RWPE2 (cell line): ENCODE measurements around the gene DOK5.

ENCODE experiments used
- ATAC-seq: fragments of 200-7000 bp; cut with Tn5 transposase; 3 replicates; pipeline ENCODE4 v1.9.1; 2021; ENCODE audit warnings: low read depth
- DNase-seq: peaks from one replicate; pipeline ENCODE4 v3.0.0-alpha.2; 2020; ENCODE audit warnings: low spot score
- H3K27ac ChIP-seq: fragments of 450-650 bp; 2 replicates; pipeline ENCODE4 v1.5.1; 2017; ENCODE audit warnings: mild to moderate bottlenecking; ENCODE audit not compliant: poor library complexity, severe bottlenecking
- H3K27me3 ChIP-seq: fragments of 250-450 bp; sonication (Bioruptor Pico); 2 replicates; pipeline ENCODE4 v1.5.1; 2021; ENCODE audit warnings: mild to moderate bottlenecking, moderate library complexity; ENCODE audit not compliant: insufficient read depth, poor library complexity, severe bottlenecking
- H3K36me3 ChIP-seq: fragments of 250-450 bp; sonication (Bioruptor Pico); 2 replicates; pipeline ENCODE4 v1.5.1; 2020; ENCODE audit warnings: low read depth, mild to moderate bottlenecking, moderate library complexity
- H3K4me1 ChIP-seq: fragments of 250-450 bp; sonication (Bioruptor Pico); 2 replicates; pipeline ENCODE4 v1.5.1; 2021; ENCODE audit warnings: mild to moderate bottlenecking, moderate library complexity; ENCODE audit not compliant: insufficient read depth, poor library complexity, severe bottlenecking
- H3K4me3 ChIP-seq: fragments of 250-450 bp; sonication (Bioruptor Pico); 2 replicates; pipeline ENCODE4 v1.5.1; 2021; ENCODE audit warnings: mild to moderate bottlenecking, moderate library complexity; ENCODE audit not compliant: severe bottlenecking
- H3K9me3 ChIP-seq: fragments of 250-450 bp; sonication (Bioruptor Pico); 2 replicates; pipeline ENCODE4 v1.5.1; 2021; ENCODE audit warnings: mild to moderate bottlenecking, moderate library complexity; ENCODE audit not compliant: severe bottlenecking
- CTCF ChIP-seq: fragments of 450-650 bp; IDR thresholded peaks from one replicate; pipeline ENCODE4 v1.5.1; 2017; ENCODE audit warnings: mild to moderate bottlenecking, moderate library complexity; ENCODE audit not compliant: poor library complexity, severe bottlenecking

DOK5 gene

GRCh38 chr20:54488442-54488841 lies 13.0 kb downstream of the DOK5 start:
- no peak overlapping the region for H3K27ac ChIP-seq
- H3K4me3 ChIP-seq = no peak overlapping the region
- H3K4me1 ChIP-seq = no peaks in the 10 kb centered on the region
- TF ChIP-seq CTCF = no peak
- ATAC-seq (no peak), DNase-seq (no peak)
- H3K9me3 ChIP-seq = no peaks in the 10 kb centered on the region
- H3K36me3 ChIP-seq = no peaks in the 10 kb centered on the region
- H3K27me3 ChIP-seq = peaks cover 32% of the 10 kb centered on the region

- ATAC-seq (no peak), DNase-seq (no peak)
- H3K9me3 ChIP-seq = no peaks in the 10 kb centered on the region
- peaks cover 30% of the 10 kb centered on the region for H3K27me3 ChIP-seq
- no peaks in the 10 kb centered on the region for H3K4me1 ChIP-seq
- H3K4me3 ChIP-seq = no peak overlapping the region
- no peak overlapping the region for H3K27ac ChIP-seq
- H3K36me3 ChIP-seq = no peaks in the 10 kb centered on the region
- TF ChIP-seq CTCF = no peak
Measured at GRCh38 chr20:54491506-54491905, 16.1 kb downstream of the DOK5 start.

DNA sequence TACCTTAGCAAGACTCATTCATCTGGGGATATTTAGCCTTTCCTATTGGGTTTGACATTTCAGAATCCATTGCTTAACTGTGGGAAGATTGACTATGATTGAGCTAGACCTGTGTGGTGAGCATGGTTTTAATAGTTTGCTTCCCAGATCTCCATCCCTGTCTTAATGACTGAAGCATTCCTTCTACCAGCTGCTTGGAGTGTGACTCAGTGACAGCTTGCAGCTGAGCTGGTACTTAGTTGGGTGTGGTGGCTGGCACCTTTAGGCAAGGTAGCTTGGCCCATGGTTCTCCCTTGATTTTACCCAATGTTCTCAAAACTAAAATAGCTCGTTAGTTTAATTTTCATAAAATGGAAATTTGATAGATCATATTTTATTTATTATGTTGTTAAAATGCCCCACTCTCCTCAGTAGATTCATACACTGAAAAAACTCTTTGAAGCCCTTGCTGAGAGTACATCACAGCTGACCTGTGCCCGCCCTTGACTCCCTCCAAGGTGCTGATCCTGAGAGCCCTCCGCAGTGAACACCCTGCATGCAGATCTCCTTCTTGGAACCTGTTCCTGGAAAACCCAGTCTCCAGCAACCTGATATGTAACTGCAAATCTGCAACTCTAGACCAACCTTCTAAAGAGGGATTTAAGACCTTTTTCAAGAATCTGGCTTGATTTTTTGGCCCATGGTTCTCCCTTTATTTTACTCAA lies 19.1 kb downstream of the DOK5 start:
- Histone ChIP-seq H3K4me1 (no peaks in the 10 kb centered on the region), H3K9me3 (no peaks in the 10 kb centered on the region), H3K27ac (no peak overlapping the region), H3K36me3 (no peaks in the 10 kb centered on the region), H3K4me3 (no peak overlapping the region), H3K27me3 (peaks cover 30% of the 10 kb centered on the region)
- no peak for TF ChIP-seq CTCF
- no peak for DNase-seq
- no peak; the same call in 2 of the 3 replicates for ATAC-seq

GRCh38 chr20:54497931-54498718 lies 22.7 kb downstream of the DOK5 start:
- Histone ChIP-seq H3K9me3 (no peaks in the 10 kb centered on the region), H3K27me3 (peaks cover 35% of the 10 kb centered on the region), H3K36me3 (no peaks in the 10 kb centered on the region), H3K27ac (no peak overlapping the region), H3K4me1 (no peaks in the 10 kb centered on the region), H3K4me3 (no peak overlapping the region)
- no peak for DNase-seq
- TF ChIP-seq CTCF = no peak
- no peak for ATAC-seq

DNA sequence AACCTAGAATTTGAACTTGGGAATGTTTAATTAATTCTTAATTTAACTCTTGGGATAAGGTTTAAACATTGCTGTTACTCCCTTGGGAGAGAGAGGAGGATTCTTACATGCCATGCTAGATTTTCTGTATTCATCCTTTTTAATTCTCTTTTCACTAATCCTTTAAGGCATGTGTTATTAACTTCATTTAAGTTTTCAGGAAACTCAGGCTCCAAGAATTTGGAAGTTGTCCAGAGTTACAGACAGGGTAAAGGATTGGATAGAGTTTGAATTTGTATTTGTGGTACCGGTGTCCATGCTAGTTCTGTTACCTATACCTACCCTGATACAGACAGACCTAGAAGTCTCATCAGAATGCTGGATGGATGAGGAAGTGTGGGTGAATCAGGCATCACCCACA lies 23.7 kb downstream of the DOK5 start:
- no peak for TF ChIP-seq CTCF
- no peaks in the 10 kb centered on the region for H3K4me1 ChIP-seq
- ATAC-seq (no peak), DNase-seq (no peak)
- H3K27ac ChIP-seq = no peak overlapping the region
- H3K9me3 ChIP-seq = no peaks in the 10 kb centered on the region
- no peaks in the 10 kb centered on the region for H3K36me3 ChIP-seq
- H3K4me3 ChIP-seq = no peak overlapping the region
- peaks cover 35% of the 10 kb centered on the region for H3K27me3 ChIP-seq
